Cardiac muscle cell (in vitro differentiated cells and primary cell): ENCODE results near the gene ZNF207. TPM values are rescaled to one million over a fixed set of nuclear protein-coding genes. Genes with fewer than 3 reads are reported as not detected.

Experiments
- DNase-seq, 2 donors: peaks; one replicate each; pipeline versions ENCODE4 v3.0.0 to v3.0.0-alpha.2; 2010 to 2017; ENCODE audit warnings: low read depth in 1 of 2, low spot score in 1 of 2
- H3K27ac ChIP-seq: fragments of 200-600 bp; sonication (generic); 2 replicates; pipeline ENCODE4 v1.5.1; 2016
- H3K27me3 ChIP-seq: fragments of 200-600 bp; sonication (generic); 2 replicates; pipeline ENCODE4 v1.6.0; 2016; ENCODE audit warnings: control low read depth
- H3K36me3 ChIP-seq: fragments of 200-600 bp; sonication (generic); 2 replicates; pipeline ENCODE4 v1.5.1; 2016; ENCODE audit warnings: control low read depth
- H3K4me1 ChIP-seq: fragments of 200-600 bp; sonication (generic); 2 replicates; pipeline ENCODE4 v1.8.1; 2017; ENCODE audit warnings: low read depth, mild to moderate bottlenecking, mixed run types
- H3K4me3 ChIP-seq: fragments of 200-600 bp; sonication (generic); 2 replicates; pipeline ENCODE4 v1.5.1; 2016; ENCODE audit warnings: mild to moderate bottlenecking
- H3K9me3 ChIP-seq: fragments of 200-600 bp; sonication (generic); 2 replicates; pipeline ENCODE4 v1.5.1; 2017; ENCODE audit warnings: low read depth, mild to moderate bottlenecking, control low read depth
- polyA plus RNA-seq: library from polyadenylated mRNA; unstranded; fragments of >200 nt; fragmentation: Nextera tagmentation; extraction: Ambion mirVana; gene quantifications from 2 replicates; pipeline ENCODE4 v1.2.1, GENCODE V29; 2016
- total RNA-seq: library from RNA; depleted of rRNA; stranded (reverse); fragments of >200 nt; gene quantifications from 2 replicates; pipeline ENCODE4 v1.2.3, GENCODE V29; 2016
- TF ChIP-seq, protein P1 (sequence below): IDR thresholded peaks from 2 replicates; pipeline ENCODE4 v1.5.1; 2012; ENCODE audit warnings: low read depth, mild to moderate bottlenecking, low read length

The ZNF207 gene
- total RNA-seq (111 and 114 TPM in 2 replicates), polyA plus RNA-seq (135 and 170 TPM in 2 replicates)

DNA sequence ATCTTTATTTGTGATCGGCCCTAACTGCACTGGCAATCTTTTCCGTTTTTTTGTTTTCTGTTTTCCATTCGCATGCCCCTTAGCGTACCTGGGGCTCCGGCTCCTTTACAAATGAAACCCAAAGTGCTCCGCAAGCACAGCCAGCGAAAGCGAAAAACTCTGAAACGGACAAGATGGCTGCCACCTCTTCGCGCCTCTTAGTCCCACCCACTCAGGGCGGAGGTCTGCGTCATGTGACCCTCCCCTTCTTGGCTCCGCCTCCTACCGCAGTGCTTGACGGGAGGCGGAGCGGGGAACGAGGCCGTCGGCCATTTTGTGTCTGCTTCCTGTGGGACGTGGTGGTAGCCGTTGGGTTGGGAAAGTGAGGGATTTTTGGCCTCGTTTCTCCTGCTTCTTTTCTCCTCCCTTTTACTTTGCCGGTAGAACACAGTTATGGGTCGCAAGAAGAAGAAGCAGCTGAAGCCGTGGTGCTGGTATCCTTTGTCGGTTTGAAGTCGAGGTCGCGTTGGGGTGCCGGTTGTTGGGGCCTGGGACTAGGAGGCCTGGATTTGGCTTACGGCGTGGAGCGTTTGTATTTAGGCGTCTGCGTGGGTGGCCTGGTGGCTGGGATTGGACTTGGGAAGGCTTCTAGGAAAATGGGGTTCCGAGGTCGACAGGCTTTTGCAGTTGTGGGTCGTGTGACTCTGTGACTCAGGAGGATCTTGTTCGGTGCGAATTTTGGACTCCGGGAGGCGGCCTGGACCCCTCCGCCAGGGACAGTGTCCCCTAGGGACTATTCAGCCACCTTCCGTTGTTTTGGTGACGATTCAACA is at the start of gene ZNF207:
Gene ZNF207, plus strand, starts transcription at position 304 of the 812 bp plus-strand sequence. Its CDS starts 129 bp downstream, at position 433.
- TF ChIP-seq, protein P1, sequence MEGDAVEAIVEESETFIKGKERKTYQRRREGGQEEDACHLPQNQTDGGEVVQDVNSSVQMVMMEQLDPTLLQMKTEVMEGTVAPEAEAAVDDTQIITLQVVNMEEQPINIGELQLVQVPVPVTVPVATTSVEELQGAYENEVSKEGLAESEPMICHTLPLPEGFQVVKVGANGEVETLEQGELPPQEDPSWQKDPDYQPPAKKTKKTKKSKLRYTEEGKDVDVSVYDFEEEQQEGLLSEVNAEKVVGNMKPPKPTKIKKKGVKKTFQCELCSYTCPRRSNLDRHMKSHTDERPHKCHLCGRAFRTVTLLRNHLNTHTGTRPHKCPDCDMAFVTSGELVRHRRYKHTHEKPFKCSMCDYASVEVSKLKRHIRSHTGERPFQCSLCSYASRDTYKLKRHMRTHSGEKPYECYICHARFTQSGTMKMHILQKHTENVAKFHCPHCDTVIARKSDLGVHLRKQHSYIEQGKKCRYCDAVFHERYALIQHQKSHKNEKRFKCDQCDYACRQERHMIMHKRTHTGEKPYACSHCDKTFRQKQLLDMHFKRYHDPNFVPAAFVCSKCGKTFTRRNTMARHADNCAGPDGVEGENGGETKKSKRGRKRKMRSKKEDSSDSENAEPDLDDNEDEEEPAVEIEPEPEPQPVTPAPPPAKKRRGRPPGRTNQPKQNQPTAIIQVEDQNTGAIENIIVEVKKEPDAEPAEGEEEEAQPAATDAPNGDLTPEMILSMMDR: no peak
- Histone ChIP-seq H3K27me3 (no peaks in the 10 kb centered on the region), H3K4me1 (peaks cover 17% of the 10 kb centered on the region), H3K4me3 (peak within 1 kb of the TSS; percentile 88), H3K27ac (peak within 1 kb of the TSS; percentile 99), H3K9me3 (no peaks in the 10 kb centered on the region), H3K36me3 (peaks cover 10% of the 10 kb centered on the region)
- DNase-seq: peak; percentile 97 to 98

DNA sequence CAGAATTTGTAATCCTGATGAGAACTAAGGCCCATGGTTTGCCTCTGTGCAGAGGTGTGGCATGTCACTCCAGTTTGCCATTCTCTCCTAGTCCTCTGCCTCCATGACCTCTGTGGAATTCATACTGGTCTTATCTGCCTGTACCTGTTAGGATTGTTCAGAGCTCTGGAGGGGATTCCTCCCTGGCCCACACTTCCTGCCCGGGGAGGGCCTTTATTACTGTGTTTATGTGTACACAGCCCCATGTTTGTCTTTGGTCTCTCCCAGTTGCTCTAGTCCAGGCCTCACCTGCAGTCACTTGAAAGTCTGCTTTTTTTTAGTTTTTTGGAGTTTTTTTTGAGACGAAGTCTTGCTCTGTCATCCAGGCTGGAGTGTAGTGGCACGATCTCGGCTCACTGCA is 47.9 kb upstream of the ZNF207 start:
- DNase-seq: peak in 1 of 2 donors; percentile 11
- H3K27me3 ChIP-seq: no peaks in the 10 kb centered on the region
- TF ChIP-seq, protein P1: no peak
- H3K9me3 ChIP-seq: no peaks in the 10 kb centered on the region
- H3K36me3 ChIP-seq: no peaks in the 10 kb centered on the region
- no peak overlapping the region for H3K4me3 ChIP-seq
- no peak overlapping the region for H3K27ac ChIP-seq
- peaks cover 6% of the 10 kb centered on the region for H3K4me1 ChIP-seq

DNA sequence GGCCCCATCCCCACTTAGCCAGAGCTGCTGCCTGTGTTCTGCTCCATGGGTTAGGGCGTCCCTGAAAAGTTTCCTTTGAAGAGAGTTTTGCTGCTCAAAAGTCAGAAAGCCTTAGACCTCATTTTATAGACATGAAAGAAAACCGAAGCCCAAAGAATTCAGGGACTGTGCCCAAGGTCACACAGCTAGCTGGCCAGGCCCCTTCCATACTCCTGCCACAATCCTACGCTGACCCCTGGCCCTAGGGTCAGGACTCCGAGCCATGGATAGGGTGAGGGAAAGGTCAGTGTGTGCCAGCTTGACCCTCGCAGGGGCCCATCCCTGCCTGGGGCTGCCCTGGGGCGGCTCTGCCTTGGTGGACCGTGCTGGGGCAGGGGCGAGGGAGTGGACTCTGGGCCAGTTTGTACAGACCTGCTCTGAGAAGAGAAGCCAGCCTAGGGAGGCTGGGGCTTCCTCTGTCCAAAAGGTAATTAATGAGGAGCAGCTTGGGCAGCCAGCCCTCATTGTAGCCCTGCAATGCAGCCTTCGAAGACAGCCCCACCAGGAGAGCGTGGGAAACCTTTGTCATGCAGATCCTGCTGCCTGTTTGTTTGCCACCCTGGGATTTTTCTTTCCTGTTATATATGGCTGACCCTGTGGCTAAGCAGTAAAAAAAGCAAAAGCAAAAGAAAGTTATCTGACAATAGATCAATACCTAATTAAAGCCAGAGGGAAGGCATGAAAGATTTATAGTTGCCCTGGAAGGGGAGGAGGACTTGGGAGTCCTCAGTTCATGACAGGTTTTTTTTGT is 46.9 kb upstream of the ZNF207 start:
- H3K27ac ChIP-seq: no peak overlapping the region
- peaks cover 6% of the 10 kb centered on the region for H3K4me1 ChIP-seq
- H3K9me3 ChIP-seq: no peaks in the 10 kb centered on the region
- no peak overlapping the region for H3K4me3 ChIP-seq
- H3K36me3 ChIP-seq: no peaks in the 10 kb centered on the region
- no peaks in the 10 kb centered on the region for H3K27me3 ChIP-seq
- TF ChIP-seq, protein P1: no peak
- DNase-seq: peak in 1 of 2 donors; percentile 10

DNA sequence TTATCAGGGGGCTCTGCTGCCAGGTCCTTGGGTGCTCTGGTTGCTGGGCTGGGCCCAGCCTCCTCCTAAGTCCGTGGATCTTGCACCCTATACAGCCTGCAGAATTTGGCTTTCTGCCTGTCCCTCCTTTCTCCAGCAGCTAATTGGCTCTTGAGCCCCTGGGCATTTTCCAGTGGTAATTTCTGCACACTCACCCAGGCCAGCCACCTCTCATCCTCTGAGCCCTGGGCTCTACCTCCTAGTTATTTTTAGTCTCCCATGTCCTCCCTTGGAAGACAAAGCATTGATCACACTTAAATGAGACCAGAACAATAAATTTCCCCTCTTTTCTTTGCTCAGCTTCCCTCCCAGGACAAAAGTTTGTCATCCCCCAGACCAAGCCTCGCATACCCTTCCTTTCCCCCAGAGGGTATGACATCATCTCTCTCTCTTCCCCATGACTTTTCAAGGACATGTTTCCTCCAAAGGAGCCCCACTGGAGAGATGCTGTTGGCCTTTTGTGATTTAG is 46.1 kb upstream of the ZNF207 start:
- Histone ChIP-seq H3K4me3 (no peak overlapping the region), H3K4me1 (peaks cover 6% of the 10 kb centered on the region), H3K27ac (no peak overlapping the region), H3K36me3 (no peaks in the 10 kb centered on the region), H3K9me3 (no peaks in the 10 kb centered on the region), H3K27me3 (no peaks in the 10 kb centered on the region)
- peak in 1 of 2 donors; percentile 31 for DNase-seq
- TF ChIP-seq, protein P1: no peak

DNA sequence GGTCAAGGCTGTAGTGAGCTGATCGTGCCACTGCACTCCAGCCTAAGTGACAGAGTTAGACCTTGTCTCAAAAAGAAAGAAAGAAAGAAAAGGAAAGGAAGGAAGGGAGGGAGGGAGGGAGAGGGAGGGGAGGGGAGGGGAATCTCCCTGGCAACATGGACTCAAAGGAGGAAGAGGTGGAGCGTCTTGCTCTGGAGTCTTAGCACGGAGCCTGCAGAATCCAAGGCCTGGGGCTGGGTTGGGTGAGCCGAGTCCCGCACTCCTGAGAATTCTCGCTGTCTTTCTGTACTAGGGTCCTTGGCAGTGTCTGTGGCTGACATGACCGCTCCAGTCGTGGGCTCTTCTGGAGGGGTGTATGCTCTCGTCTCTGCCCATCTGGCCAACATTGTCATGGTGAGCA is 44.9 kb upstream of the ZNF207 start:
- Histone ChIP-seq H3K4me1 (peaks cover 6% of the 10 kb centered on the region), H3K4me3 (no peak overlapping the region), H3K9me3 (no peaks in the 10 kb centered on the region), H3K27ac (no peak overlapping the region), H3K36me3 (no peaks in the 10 kb centered on the region), H3K27me3 (no peaks in the 10 kb centered on the region)
- TF ChIP-seq, protein P1: no peak
- no peak for DNase-seq
